ENCODE measurements around the gene STX5. TPM values are rescaled to one million over a fixed set of nuclear protein-coding genes. Genes with fewer than 3 reads are reported as not detected.

Gene STX5
- total and polyA plus RNA-seq, 9 of the 15 experiments (the other 6 are each of a cell fraction or from before 2014, with no cell fraction given): 2.8 to 28.6 (median 23.7) TPM

- peak; percentile 99 for TF ChIP-seq RBM22 (IDR thresholded peaks at IDR 0.05; ENCODE audit: low read depth, low read length, poor library complexity, severe bottlenecking)
- TF ChIP-seq GTF2A2 (tag; IDR thresholded peaks at IDR 0.05): peak; percentile 94
- TF ChIP-seq NFRKB (IDR thresholded peaks at IDR 0.05; ENCODE audit: low read depth): 0 out of 2 replicates have a peak, but pooled peaks have one; percentile 49
- TF ChIP-seq, protein P1, sequence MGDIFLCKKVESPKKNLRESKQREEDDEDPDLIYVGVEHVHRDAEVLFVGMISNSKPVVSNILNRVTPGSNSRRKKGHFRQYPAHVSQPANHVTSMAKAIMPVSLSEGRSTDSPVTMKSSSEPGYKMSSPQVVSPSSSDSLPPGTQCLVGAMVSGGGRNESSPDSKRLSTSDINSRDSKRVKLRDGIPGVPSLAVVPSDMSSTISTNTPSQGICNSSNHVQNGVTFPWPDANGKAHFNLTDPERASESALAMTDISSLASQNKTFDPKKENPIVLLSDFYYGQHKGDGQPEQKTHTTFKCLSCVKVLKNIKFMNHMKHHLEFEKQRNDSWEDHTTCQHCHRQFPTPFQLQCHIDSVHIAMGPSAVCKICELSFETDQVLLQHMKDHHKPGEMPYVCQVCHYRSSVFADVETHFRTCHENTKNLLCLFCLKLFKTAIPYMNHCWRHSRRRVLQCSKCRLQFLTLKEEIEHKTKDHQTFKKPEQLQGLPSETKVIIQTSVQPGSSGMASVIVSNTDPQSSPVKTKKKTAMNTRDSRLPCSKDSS (IDR thresholded peaks at IDR 0.05; ENCODE audit: low read depth, partially characterized antibody): no peak
- no peak for TF ChIP-seq TCFL5 (CRISPR knock-in tag; conservative IDR thresholded peaks at IDR 0.05)
- peak; percentile 59 for TF ChIP-seq NUFIP1 (IDR thresholded peaks at IDR 0.05; ENCODE audit: partially characterized antibody)
- peak; percentile 63; the same call in 1 of the 2 replicates for TF ChIP-seq ZSCAN29 (IDR thresholded peaks at IDR 0.05)
- no peak for TF ChIP-seq MYBL2 (IDR thresholded peaks at IDR 0.05; ENCODE audit: low read depth)
- TF ChIP-seq MYBL2 (CRISPR knock-in tag; IDR thresholded peaks at IDR 0.05; ENCODE audit: borderline replicate concordance): no peak
- no peak for TF ChIP-seq RNF219 (CRISPR knock-in tag; IDR thresholded peaks at IDR 0.05)
- peak; percentile 97; the same call in 1 of the 2 replicates for TF ChIP-seq ILF3 (IDR thresholded peaks at IDR 0.05; ENCODE audit: borderline replicate concordance)
- peak; percentile 83 for TF ChIP-seq GMEB1 (CRISPR knock-in tag; IDR thresholded peaks at IDR 0.05)
- peak; percentile 15; the same call in 1 of the 2 replicates for TF ChIP-seq FOXP1 (CRISPR knock-in tag; IDR thresholded peaks at IDR 0.05)
- TF ChIP-seq FOXJ2 (tag; IDR thresholded peaks at IDR 0.05): no peak
- peak; percentile 60; the same call in 1 of the 2 replicates for TF ChIP-seq ZBTB1 (CRISPR knock-in tag; IDR thresholded peaks at IDR 0.05; ENCODE audit: borderline replicate concordance, low read depth)
- peak; percentile 99 for TF ChIP-seq AFF4 (CRISPR knock-in tag; IDR thresholded peaks at IDR 0.05)
- peak; percentile 52 for TF ChIP-seq L3MBTL2 (IDR thresholded peaks at IDR 0.05)
- TF ChIP-seq HEY1 (CRISPR knock-in tag; IDR thresholded peaks at IDR 0.05; ENCODE audit: borderline replicate concordance): 0 out of 2 replicates have a peak, but pooled peaks have one; percentile 20
Observed at GRCh38 chr11:62805076-62805892, 26.6 kb downstream of the STX5 start, which contains the start of gene NXF1 (continued).

Measured in K562 (cell line).